DOHH2 (cell line): ENCODE measurements around the gene ZIC5.
A peak's percentile ranks its signal among the peaks of the same experiment; 100 is the strongest.

Experiments used
- H3F3A ChIP-seq: fragments of 200-600 bp; sonication (generic), shearing (Covaris generic); 2 replicates; pipeline ENCODE4 v1.6.0; 2016; ENCODE audit warnings: antibody characterized with exemption, mild to moderate bottlenecking; ENCODE audit not compliant: control insufficient read depth, insufficient read depth
- H3K27ac ChIP-seq: fragments of 200-600 bp; sonication (generic); 2 replicates; pipeline ENCODE4 v1.5.1; 2014; ENCODE audit warnings: low read depth, mild to moderate bottlenecking, low read length, moderate library complexity
- H3K27me3 ChIP-seq: fragments of 200-600 bp; sonication (generic); 2 replicates; pipeline ENCODE4 v1.6.1; 2014; ENCODE audit warnings: mild to moderate bottlenecking, low read length, mixed read lengths; ENCODE audit not compliant: control insufficient read depth
- H3K36me3 ChIP-seq: fragments of 200-600 bp; sonication (generic); 2 replicates; pipeline ENCODE4 v1.6.1; 2014; ENCODE audit warnings: mild to moderate bottlenecking, low read length, moderate library complexity, mixed read lengths; ENCODE audit not compliant: control insufficient read depth
- H3K4me1 ChIP-seq: fragments of 200-600 bp; sonication (generic); 2 replicates; pipeline ENCODE4 v1.6.1; 2014; ENCODE audit warnings: mild to moderate bottlenecking, low read length, mixed read lengths; ENCODE audit not compliant: control insufficient read depth
- H3K4me2 ChIP-seq: fragments of 200-600 bp; sonication (generic); 2 replicates; pipeline ENCODE4 v1.6.0; 2014; ENCODE audit warnings: mild to moderate bottlenecking, low read length, moderate library complexity
- H3K4me3 ChIP-seq: fragments of 200-600 bp; sonication (generic); 2 replicates; pipeline ENCODE4 v1.5.1; 2014; ENCODE audit warnings: mild to moderate bottlenecking, low read length, mixed read lengths
- H3K79me2 ChIP-seq: fragments of 200-600 bp; sonication (generic); 2 replicates; pipeline ENCODE4 v1.6.1; 2014; ENCODE audit warnings: mild to moderate bottlenecking, low read length, mixed read lengths; ENCODE audit not compliant: control insufficient read depth
- H3K9me2 ChIP-seq: fragments of 200-600 bp; sonication (generic); replicated peaks from 2 replicates; pipeline ENCODE4 v1.6.1; 2014; ENCODE audit warnings: mild to moderate bottlenecking, low read length, mixed read lengths; ENCODE audit not compliant: control insufficient read depth
- H3K9me3 ChIP-seq: fragments of 200-600 bp; sonication (generic); 2 replicates; pipeline ENCODE4 v1.6.1; 2014; ENCODE audit warnings: antibody characterized with exemption, low read length, mixed read lengths; ENCODE audit not compliant: control insufficient read depth, insufficient read depth
- H4K20me1 ChIP-seq: fragments of 200-600 bp; sonication (generic); 2 replicates; pipeline ENCODE4 v1.6.0; 2014; ENCODE audit warnings: low read depth, mild to moderate bottlenecking, antibody characterized with exemption, low read length, moderate library complexity; ENCODE audit not compliant: control insufficient read depth, insufficient read depth
- EZH2phosphoT487 ChIP-seq: fragments of 200-600 bp; sonication (generic); IDR thresholded peaks from 2 replicates; pipeline ENCODE4 v1.6.1; 2017; ENCODE audit warnings: borderline replicate concordance, mild to moderate bottlenecking, antibody characterized with exemption, low read length, moderate library complexity, mixed read lengths
- TF ChIP-seq, protein P1 (sequence below): fragments of 200-600 bp; sonication (generic); IDR thresholded peaks from one replicate; pipeline ENCODE4 v1.5.1; 2014; ENCODE audit warnings: antibody characterized with exemption, mild to moderate bottlenecking, low read depth, low read length; ENCODE audit not compliant: poor library complexity, severe bottlenecking

The ZIC5 gene

GRCh38 chr13:99981735-99982035, 10.1 kb upstream of the ZIC5 start, which contains the start of gene ZIC2:
ZIC2 (plus strand) TSS chr13:99981784; CDS start chr13:99982065, 281 bp downstream.
- Histone ChIP-seq H4K20me1 (no peaks in the 10 kb centered on the region), H3K9me2 (no peaks in the 10 kb centered on the region), H3K4me2 (peak within 1 kb of the TSS; percentile 62), H3K9me3 (no peaks in the 10 kb centered on the region), H3K36me3 (no peaks in the 10 kb centered on the region), H3K4me3 (peak within 1 kb of the TSS; percentile 64), H3K4me1 (peaks cover 1% of the 10 kb centered on the region), H3K27me3 (peaks cover 24% of the 10 kb centered on the region), H3K27ac (no peak within 1 kb of the TSS), H3F3A (no peaks in the 10 kb centered on the region), H3K79me2 (no peaks in the 10 kb centered on the region)
- TF ChIP-seq EZH2phosphoT487: no peak
- TF ChIP-seq, protein P1, sequence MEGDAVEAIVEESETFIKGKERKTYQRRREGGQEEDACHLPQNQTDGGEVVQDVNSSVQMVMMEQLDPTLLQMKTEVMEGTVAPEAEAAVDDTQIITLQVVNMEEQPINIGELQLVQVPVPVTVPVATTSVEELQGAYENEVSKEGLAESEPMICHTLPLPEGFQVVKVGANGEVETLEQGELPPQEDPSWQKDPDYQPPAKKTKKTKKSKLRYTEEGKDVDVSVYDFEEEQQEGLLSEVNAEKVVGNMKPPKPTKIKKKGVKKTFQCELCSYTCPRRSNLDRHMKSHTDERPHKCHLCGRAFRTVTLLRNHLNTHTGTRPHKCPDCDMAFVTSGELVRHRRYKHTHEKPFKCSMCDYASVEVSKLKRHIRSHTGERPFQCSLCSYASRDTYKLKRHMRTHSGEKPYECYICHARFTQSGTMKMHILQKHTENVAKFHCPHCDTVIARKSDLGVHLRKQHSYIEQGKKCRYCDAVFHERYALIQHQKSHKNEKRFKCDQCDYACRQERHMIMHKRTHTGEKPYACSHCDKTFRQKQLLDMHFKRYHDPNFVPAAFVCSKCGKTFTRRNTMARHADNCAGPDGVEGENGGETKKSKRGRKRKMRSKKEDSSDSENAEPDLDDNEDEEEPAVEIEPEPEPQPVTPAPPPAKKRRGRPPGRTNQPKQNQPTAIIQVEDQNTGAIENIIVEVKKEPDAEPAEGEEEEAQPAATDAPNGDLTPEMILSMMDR: no peak

- no peaks in the 10 kb centered on the region for H3K36me3 ChIP-seq
- H3K4me2 ChIP-seq: peak overlapping the region; percentile 62
- peak overlapping the region; percentile 64 for H3K4me3 ChIP-seq
- H3K9me3 ChIP-seq: no peaks in the 10 kb centered on the region
- no peaks in the 10 kb centered on the region for H3K4me1 ChIP-seq
- H3K27me3 ChIP-seq: peaks cover 26% of the 10 kb centered on the region
- TF ChIP-seq, protein P1: no peak
- TF ChIP-seq EZH2phosphoT487: no peak
- H4K20me1 ChIP-seq: no peaks in the 10 kb centered on the region
- no peaks in the 10 kb centered on the region for H3K79me2 ChIP-seq
- no peak overlapping the region for H3K27ac ChIP-seq
- H3F3A ChIP-seq: no peaks in the 10 kb centered on the region
- no peaks in the 10 kb centered on the region for H3K9me2 ChIP-seq
Observed at GRCh38 chr13:99980824-99981734, 9.5 kb upstream of the ZIC5 start.

DNA sequence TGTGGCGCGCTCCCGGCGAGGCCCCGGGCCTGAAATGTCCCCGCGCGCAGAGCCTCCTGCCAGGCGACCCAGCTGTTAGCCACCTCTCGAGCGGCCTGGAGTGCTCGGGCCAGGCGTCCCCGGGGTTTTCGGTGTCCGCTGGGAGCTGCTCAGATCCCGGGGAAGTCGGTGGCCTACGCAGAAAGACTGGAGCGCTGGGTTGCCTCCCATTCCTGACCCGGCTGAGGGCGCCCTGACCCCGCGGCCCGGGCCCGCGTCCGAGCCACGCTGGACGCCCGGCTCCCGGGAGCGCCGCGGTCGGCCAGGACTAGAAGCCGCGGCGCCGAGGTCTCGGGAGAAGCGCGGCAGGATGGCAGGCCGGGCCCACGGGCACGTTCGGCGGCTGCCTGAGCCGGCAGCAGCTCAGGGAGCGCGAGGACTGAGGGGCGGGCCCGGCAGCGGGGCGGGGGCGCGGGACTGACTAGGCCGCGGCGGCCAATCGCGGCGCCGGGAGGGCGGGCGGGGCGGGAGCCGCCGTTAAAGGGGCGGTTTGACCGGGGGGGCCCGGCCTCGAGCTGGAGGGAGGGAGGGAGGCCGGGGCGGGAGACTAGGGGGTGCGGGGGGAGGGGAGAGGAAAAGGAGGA, 8.7 kb upstream of the ZIC5 start:
- TF ChIP-seq, protein P1: no peak
- no peak for TF ChIP-seq EZH2phosphoT487
- no peaks in the 10 kb centered on the region for H3K36me3 ChIP-seq
- H3K79me2 ChIP-seq: no peaks in the 10 kb centered on the region
- no peak overlapping the region for H3K27ac ChIP-seq
- H3K4me3 ChIP-seq: peak overlapping the region; percentile 64
- no peaks in the 10 kb centered on the region for H3K4me1 ChIP-seq
- H3K9me2 ChIP-seq: no peaks in the 10 kb centered on the region
- H3K27me3 ChIP-seq: peaks cover 26% of the 10 kb centered on the region
- H4K20me1 ChIP-seq: no peaks in the 10 kb centered on the region
- H3F3A ChIP-seq: no peaks in the 10 kb centered on the region
- H3K4me2 ChIP-seq: peak overlapping the region; percentile 62
- no peaks in the 10 kb centered on the region for H3K9me3 ChIP-seq
